Activated CD4-positive, alpha-beta memory T cell treated with anti-CD3 and anti-CD28 coated beads, Interleukin-2, amount 10 ng/mL, durations not matched to agents 7 days and 5 days (primary cell): ENCODE results near the gene ACADSB. TPM values are rescaled to one million over a fixed set of nuclear protein-coding genes. Genes with fewer than 3 reads are reported as not detected.

Source experiments
- CTCF ChIA-PET: fragments of 350-600 bp; sonication (Branson Sonifier 250); formaldehyde crosslinking; loops from one replicate; lab custom pipeline; 2021; ENCODE audit warnings: antibody characterized with exemption, inconsistent platforms; lab: Charles Lee
- POLR2A ChIA-PET: fragments of 350-600 bp; sonication (Branson Sonifier 250); formaldehyde crosslinking; loops from one replicate; lab custom pipeline; 2021; ENCODE audit warnings: antibody characterized with exemption; lab: Charles Lee
- DNase-seq: peaks from one replicate; pipeline ENCODE4 v3.0.0-alpha.2; 2020
- H3K27ac Mint-ChIP-seq: one replicate; pipeline ENCODE4 v1.8.0; 2021; ENCODE audit warnings: mild to moderate bottlenecking, mixed read lengths
- H3K27me3 Mint-ChIP-seq: one replicate; pipeline ENCODE4 v1.8.0; 2021; ENCODE audit warnings: mixed read lengths
- H3K36me3 Mint-ChIP-seq: one replicate; pipeline ENCODE4 v1.8.0; 2021; ENCODE audit warnings: low read depth, mixed read lengths
- H3K4me1 Mint-ChIP-seq: one replicate; pipeline ENCODE4 v1.8.0; 2021; ENCODE audit warnings: mixed read lengths
- H3K4me3 Mint-ChIP-seq: one replicate; pipeline ENCODE4 v1.8.0; 2021; ENCODE audit warnings: mild to moderate bottlenecking, mixed read lengths
- H3K9me3 Mint-ChIP-seq: one replicate; pipeline ENCODE4 v1.8.0; 2021; ENCODE audit warnings: mixed read lengths
- total RNA-seq, 2 experiments: library from RNA; stranded (reverse); gene quantifications; one replicate each; pipeline ENCODE4 v1.2.3, GENCODE V29; 2021

ACADSB gene
- total RNA-seq, 2 experiments from 2014 or later: 21.2 to 21.7 TPM

GRCh38 chr10:123026302-123026701 is 17.5 kb downstream of the ACADSB start:
- Mint-ChIP-seq H3K4me3 (no peak overlapping the region), H3K9me3 (no peaks in the 10 kb centered on the region), H3K27me3 (no peaks in the 10 kb centered on the region), H3K4me1 (peaks cover 13% of the 10 kb centered on the region), H3K27ac (no peak overlapping the region), H3K36me3 (no peaks in the 10 kb centered on the region)
- CTCF ChIA-PET: no interaction called here
- POLR2A ChIA-PET: no interaction called here
- no peak for DNase-seq

GRCh38 chr10:123027861-123028260 is 19.1 kb downstream of the ACADSB start:
- no peaks in the 10 kb centered on the region for H3K27me3 Mint-ChIP-seq
- CTCF ChIA-PET: no interaction called here
- DNase-seq: no peak
- peaks cover 13% of the 10 kb centered on the region for H3K4me1 Mint-ChIP-seq
- no peaks in the 10 kb centered on the region for H3K36me3 Mint-ChIP-seq
- H3K27ac Mint-ChIP-seq: no peak overlapping the region
- POLR2A ChIA-PET: no interaction called here
- no peak overlapping the region for H3K4me3 Mint-ChIP-seq
- no peaks in the 10 kb centered on the region for H3K9me3 Mint-ChIP-seq

GRCh38 chr10:123031124-123031523 is 22.3 kb downstream of the ACADSB start:
- no peaks in the 10 kb centered on the region for H3K9me3 Mint-ChIP-seq
- H3K4me1 Mint-ChIP-seq: no peaks in the 10 kb centered on the region
- H3K27me3 Mint-ChIP-seq: no peaks in the 10 kb centered on the region
- H3K36me3 Mint-ChIP-seq: peaks cover 7% of the 10 kb centered on the region
- ChIA-PET POLR2A (no interaction called here), CTCF (interaction anchor here (2.2 kb wide), 1 partner anchor 10 kb away, joined by 5 read pairs; no protein-coding TSS in a partner anchor)
- H3K27ac Mint-ChIP-seq: no peak overlapping the region
- no peak for DNase-seq
- no peak overlapping the region for H3K4me3 Mint-ChIP-seq

- CTCF ChIA-PET: interaction anchor here (0.6 to 2.0 kb wide), 3 partner anchors 9 to 437 kb away, joined by 3 to 15 read pairs (median 3); no protein-coding TSS in a partner anchor
- POLR2A ChIA-PET: no interaction called here
- DNase-seq: no peak
- Mint-ChIP-seq H3K4me1 (peaks cover 6% of the 10 kb centered on the region), H3K36me3 (peaks cover 10% of the 10 kb centered on the region), H3K4me3 (no peak overlapping the region), H3K27ac (no peak overlapping the region), H3K27me3 (no peaks in the 10 kb centered on the region), H3K9me3 (no peaks in the 10 kb centered on the region)
These were observed 25.5 kb downstream of the ACADSB start for GRCh38 chr10:123034332-123034731.

- Mint-ChIP-seq H3K27ac (no peak overlapping the region), H3K27me3 (no peaks in the 10 kb centered on the region), H3K4me3 (no peak overlapping the region), H3K4me1 (peaks cover 7% of the 10 kb centered on the region), H3K9me3 (no peaks in the 10 kb centered on the region), H3K36me3 (peaks cover 10% of the 10 kb centered on the region)
- CTCF ChIA-PET: interaction anchor here (0.6 kb wide), 1 partner anchor 865 kb away, joined by 3 read pairs; no protein-coding TSS in a partner anchor
- DNase-seq: no peak
- POLR2A ChIA-PET: no interaction called here
These were observed 26.8 kb downstream of the ACADSB start for GRCh38 chr10:123035467-123036086.

GRCh38 chr10:123038782-123039631 is 30.2 kb downstream of the ACADSB start:
- H3K9me3 Mint-ChIP-seq: no peaks in the 10 kb centered on the region
- POLR2A ChIA-PET: no interaction called here
- no peak overlapping the region for H3K27ac Mint-ChIP-seq
- no peak for DNase-seq
- H3K36me3 Mint-ChIP-seq: peaks cover 10% of the 10 kb centered on the region
- H3K4me1 Mint-ChIP-seq: peaks cover 7% of the 10 kb centered on the region
- CTCF ChIA-PET: no interaction called here
- no peaks in the 10 kb centered on the region for H3K27me3 Mint-ChIP-seq
- no peak overlapping the region for H3K4me3 Mint-ChIP-seq

- Mint-ChIP-seq H3K4me1 (peaks cover 7% of the 10 kb centered on the region), H3K36me3 (peaks cover 7% of the 10 kb centered on the region), H3K4me3 (no peak overlapping the region), H3K27ac (no peak overlapping the region), H3K9me3 (no peaks in the 10 kb centered on the region), H3K27me3 (no peaks in the 10 kb centered on the region)
- ChIA-PET CTCF (no interaction called here), POLR2A (no interaction called here)
- no peak for DNase-seq
These were observed 30.8 kb downstream of the ACADSB start for GRCh38 chr10:123039632-123039930.

GRCh38 chr10:123042708-123043408 is 34.1 kb downstream of the ACADSB start:
- peaks cover 4% of the 10 kb centered on the region for H3K36me3 Mint-ChIP-seq
- CTCF ChIA-PET: interaction anchor here (0.6 to 2.8 kb wide), 20 partner anchors 9 to 518 kb away, joined by 3 to 15 read pairs (median 4); partner anchors contain the start of gene PSTK
- H3K4me3 Mint-ChIP-seq: no peak overlapping the region
- no peaks in the 10 kb centered on the region for H3K27me3 Mint-ChIP-seq
- H3K27ac Mint-ChIP-seq: no peak overlapping the region
- POLR2A ChIA-PET: no interaction called here
- DNase-seq: no peak
- H3K9me3 Mint-ChIP-seq: no peaks in the 10 kb centered on the region
- H3K4me1 Mint-ChIP-seq: peaks cover 10% of the 10 kb centered on the region

- POLR2A ChIA-PET: no interaction called here
- H3K9me3 Mint-ChIP-seq: no peaks in the 10 kb centered on the region
- peaks cover 4% of the 10 kb centered on the region for H3K36me3 Mint-ChIP-seq
- CTCF ChIA-PET: interaction anchor here (0.6 to 2.8 kb wide), 18 partner anchors 10 to 517 kb away, joined by 3 to 15 read pairs (median 4); no protein-coding TSS in a partner anchor
- no peak overlapping the region for H3K4me3 Mint-ChIP-seq
- H3K27ac Mint-ChIP-seq: no peak overlapping the region
- H3K4me1 Mint-ChIP-seq: peaks cover 10% of the 10 kb centered on the region
- peak; percentile 59 for DNase-seq
- H3K27me3 Mint-ChIP-seq: no peaks in the 10 kb centered on the region
These were observed 34.7 kb downstream of the ACADSB start for GRCh38 chr10:123043409-123043925.

- no peak for DNase-seq
- H3K27ac Mint-ChIP-seq: no peak overlapping the region
- H3K9me3 Mint-ChIP-seq: no peaks in the 10 kb centered on the region
- H3K36me3 Mint-ChIP-seq: peaks cover 4% of the 10 kb centered on the region
- no peaks in the 10 kb centered on the region for H3K27me3 Mint-ChIP-seq
- ChIA-PET POLR2A (no interaction called here), CTCF (interaction anchor here (0.6 to 2.8 kb wide), 6 partner anchors 11 to 513 kb away, joined by 3 to 12 read pairs (median 3); no protein-coding TSS in a partner anchor)
- peaks cover 3% of the 10 kb centered on the region for H3K4me1 Mint-ChIP-seq
- no peak overlapping the region for H3K4me3 Mint-ChIP-seq
These were observed 35.6 kb downstream of the ACADSB start for GRCh38 chr10:123044391-123044790.

GRCh38 chr10:123045961-123046731 is 37.3 kb downstream of the ACADSB start:
- Mint-ChIP-seq H3K4me3 (no peak overlapping the region), H3K36me3 (peaks cover 4% of the 10 kb centered on the region), H3K27me3 (no peaks in the 10 kb centered on the region), H3K9me3 (no peaks in the 10 kb centered on the region), H3K4me1 (peaks cover 3% of the 10 kb centered on the region), H3K27ac (no peak overlapping the region)
- POLR2A ChIA-PET: no interaction called here
- no peak for DNase-seq
- CTCF ChIA-PET: interaction anchor here (0.7 to 1.7 kb wide), 3 partner anchors 11 to 88 kb away, joined by 3 to 5 read pairs (median 4); no protein-coding TSS in a partner anchor

- ChIA-PET POLR2A (no interaction called here), CTCF (no interaction called here)
- Mint-ChIP-seq H3K9me3 (no peaks in the 10 kb centered on the region), H3K4me3 (no peak overlapping the region), H3K27me3 (peaks cover 4% of the 10 kb centered on the region), H3K27ac (no peak overlapping the region), H3K36me3 (no peaks in the 10 kb centered on the region), H3K4me1 (no peaks in the 10 kb centered on the region)
- no peak for DNase-seq
These were observed 49.2 kb downstream of the ACADSB start for GRCh38 chr10:123057968-123058367.
